Neural progenitor cell (in vitro differentiated cells): Measurements from ENCODE around the gene NIFK. TPM values are rescaled to one million over a fixed set of nuclear protein-coding genes. Genes with fewer than 3 reads are reported as not detected.
A peak's percentile ranks its signal among the peaks of the same experiment; 100 is the strongest.

Experiments used
- DNase-seq: peaks from one replicate; pipeline ENCODE4 v3.0.0-alpha.2; 2016; ENCODE audit warnings: low spot score
- H2AFZ ChIP-seq: fragments of 200-600 bp; sonication (generic); replicated peaks from 2 replicates; pipeline ENCODE4 v1.6.1; 2016; ENCODE audit warnings: antibody characterized with exemption
- H3F3A ChIP-seq: fragments of 200-600 bp; sonication (generic); 2 replicates; pipeline ENCODE4 v1.6.1; 2016; ENCODE audit warnings: antibody characterized with exemption, low read depth
- H3K27ac ChIP-seq: fragments of 200-600 bp; sonication (generic); 2 replicates; pipeline ENCODE4 v1.5.1; 2016; ENCODE audit warnings: mild to moderate bottlenecking
- H3K27me3 ChIP-seq: fragments of 200-600 bp; sonication (generic); 2 replicates; pipeline ENCODE4 v1.6.1; 2016; ENCODE audit warnings: mild to moderate bottlenecking, moderate library complexity
- H3K36me3 ChIP-seq: fragments of 200-600 bp; sonication (generic); 2 replicates; pipeline ENCODE4 v1.5.1; 2016
- H3K4me1 ChIP-seq: fragments of 200-600 bp; sonication (generic); 2 replicates; pipeline ENCODE4 v1.6.1; 2016; ENCODE audit warnings: mixed run types
- H3K4me2 ChIP-seq: fragments of 200-600 bp; sonication (generic); 2 replicates; pipeline ENCODE4 v1.6.1; 2016
- H3K4me3 ChIP-seq: fragments of 200-600 bp; sonication (generic); 2 replicates; pipeline ENCODE4 v1.5.1; 2016
- H3K79me2 ChIP-seq: fragments of 200-600 bp; sonication (generic); 2 replicates; pipeline ENCODE4 v1.6.1; 2016; ENCODE audit warnings: low read depth
- H3K9ac ChIP-seq: fragments of 200-600 bp; sonication (generic); 2 replicates; pipeline ENCODE4 v1.6.1; 2016
- H3K9me3 ChIP-seq: fragments of 200-600 bp; sonication (generic); 2 replicates; pipeline ENCODE4 v1.5.1; 2016; ENCODE audit warnings: low read depth
- H4K20me1 ChIP-seq: fragments of 200-600 bp; sonication (generic); 2 replicates; pipeline ENCODE4 v1.6.1; 2016; ENCODE audit warnings: low read depth
- H3K27ac Mint-ChIP-seq: 3 replicates; pipeline ENCODE4 v1.8.0; 2021; ENCODE audit warnings: mixed read lengths
- H3K27me3 Mint-ChIP-seq: 2 replicates; pipeline ENCODE4 v1.8.0; 2022; ENCODE audit warnings: low read depth, mild to moderate bottlenecking, inconsistent platforms, moderate library complexity, mixed read lengths; ENCODE audit not compliant: insufficient read depth
- H3K36me3 Mint-ChIP-seq: 3 replicates; pipeline ENCODE4 v1.8.0; 2021; ENCODE audit warnings: mixed read lengths
- H3K4me1 Mint-ChIP-seq: 3 replicates; pipeline ENCODE4 v1.8.0; 2021; ENCODE audit warnings: mixed read lengths
- H3K4me3 Mint-ChIP-seq: 3 replicates; pipeline ENCODE4 v1.8.0; 2021; ENCODE audit warnings: mild to moderate bottlenecking, moderate library complexity, mixed read lengths
- H3K9me3 Mint-ChIP-seq: 3 replicates; pipeline ENCODE4 v1.8.0; 2020; ENCODE audit warnings: mixed read lengths
- EZH2 ChIP-seq: fragments of 200-600 bp; sonication (generic); IDR thresholded peaks from 2 replicates; pipeline ENCODE4 v1.6.1; 2017; ENCODE audit warnings: antibody characterized with exemption, mild to moderate bottlenecking, moderate library complexity
- EZH2phosphoT487 ChIP-seq: fragments of 200-600 bp; sonication (generic); IDR thresholded peaks from 2 replicates; pipeline ENCODE4 v1.6.1; 2017; ENCODE audit warnings: antibody characterized with exemption
- total RNA-seq: library from RNA; depleted of rRNA; stranded (reverse); fragments of >200 nt; gene quantifications from 2 replicates; pipeline ENCODE4 v1.2.3, GENCODE V29; 2015; ENCODE audit warnings: low replicate concordance
- TF ChIP-seq, protein P1 (sequence below): fragments of 200-600 bp; sonication (generic); IDR thresholded peaks from 2 replicates; pipeline ENCODE4 v1.5.1; 2017; ENCODE audit warnings: antibody characterized with exemption, mild to moderate bottlenecking

Gene NIFK
- total RNA-seq, 1 donor from 2014 or later = 126 TPM

DNA sequence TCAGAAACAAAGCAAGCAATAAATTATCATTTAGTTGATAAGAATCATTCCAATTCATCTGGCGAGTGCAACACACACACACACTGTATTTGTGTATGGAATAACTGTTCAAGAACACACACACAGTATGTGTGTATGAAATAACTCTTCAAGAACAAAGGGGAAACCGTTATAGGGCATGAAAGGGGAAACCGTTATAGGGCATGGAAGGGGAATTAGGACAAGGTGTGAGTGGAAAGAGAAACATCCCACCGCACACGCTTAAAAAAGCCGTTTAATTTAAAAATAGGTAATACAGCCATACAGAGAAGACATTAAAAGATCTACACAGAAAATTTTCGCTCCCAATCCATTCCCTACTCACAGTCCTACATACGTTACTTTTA, 18.2 kb upstream of the NIFK start:
- H3K9me3 ChIP-seq = no peaks in the 10 kb centered on the region
- Mint-ChIP-seq H3K27me3 (peaks cover 2% of the 10 kb centered on the region), H3K9me3 (no peaks in the 10 kb centered on the region), H3K36me3 (no peaks in the 10 kb centered on the region), H3K27ac (peak overlapping the region; percentile 25), H3K4me1 (peaks cover 17% of the 10 kb centered on the region), H3K4me3 (peak overlapping the region; percentile 89)
- H3K27ac ChIP-seq = no peak overlapping the region
- TF ChIP-seq EZH2 (no peak), EZH2phosphoT487 (no peak)
- TF ChIP-seq, protein P1, sequence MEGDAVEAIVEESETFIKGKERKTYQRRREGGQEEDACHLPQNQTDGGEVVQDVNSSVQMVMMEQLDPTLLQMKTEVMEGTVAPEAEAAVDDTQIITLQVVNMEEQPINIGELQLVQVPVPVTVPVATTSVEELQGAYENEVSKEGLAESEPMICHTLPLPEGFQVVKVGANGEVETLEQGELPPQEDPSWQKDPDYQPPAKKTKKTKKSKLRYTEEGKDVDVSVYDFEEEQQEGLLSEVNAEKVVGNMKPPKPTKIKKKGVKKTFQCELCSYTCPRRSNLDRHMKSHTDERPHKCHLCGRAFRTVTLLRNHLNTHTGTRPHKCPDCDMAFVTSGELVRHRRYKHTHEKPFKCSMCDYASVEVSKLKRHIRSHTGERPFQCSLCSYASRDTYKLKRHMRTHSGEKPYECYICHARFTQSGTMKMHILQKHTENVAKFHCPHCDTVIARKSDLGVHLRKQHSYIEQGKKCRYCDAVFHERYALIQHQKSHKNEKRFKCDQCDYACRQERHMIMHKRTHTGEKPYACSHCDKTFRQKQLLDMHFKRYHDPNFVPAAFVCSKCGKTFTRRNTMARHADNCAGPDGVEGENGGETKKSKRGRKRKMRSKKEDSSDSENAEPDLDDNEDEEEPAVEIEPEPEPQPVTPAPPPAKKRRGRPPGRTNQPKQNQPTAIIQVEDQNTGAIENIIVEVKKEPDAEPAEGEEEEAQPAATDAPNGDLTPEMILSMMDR = no peak
- H3K4me2 ChIP-seq = peak overlapping the region; percentile 90
- H3K9ac ChIP-seq = peak overlapping the region; percentile 50
- peak overlapping the region; percentile 92 for H3K4me3 ChIP-seq
- H4K20me1 ChIP-seq = peaks cover 5% of the 10 kb centered on the region
- no peaks in the 10 kb centered on the region for H3K27me3 ChIP-seq
- H3F3A ChIP-seq = peaks cover 3% of the 10 kb centered on the region
- H3K4me1 ChIP-seq = peaks cover 5% of the 10 kb centered on the region
- H2AFZ ChIP-seq = peak overlapping the region; percentile 2
- DNase-seq = no peak
- H3K36me3 ChIP-seq = peaks cover 10% of the 10 kb centered on the region
- peaks cover 55% of the 10 kb centered on the region for H3K79me2 ChIP-seq

DNA sequence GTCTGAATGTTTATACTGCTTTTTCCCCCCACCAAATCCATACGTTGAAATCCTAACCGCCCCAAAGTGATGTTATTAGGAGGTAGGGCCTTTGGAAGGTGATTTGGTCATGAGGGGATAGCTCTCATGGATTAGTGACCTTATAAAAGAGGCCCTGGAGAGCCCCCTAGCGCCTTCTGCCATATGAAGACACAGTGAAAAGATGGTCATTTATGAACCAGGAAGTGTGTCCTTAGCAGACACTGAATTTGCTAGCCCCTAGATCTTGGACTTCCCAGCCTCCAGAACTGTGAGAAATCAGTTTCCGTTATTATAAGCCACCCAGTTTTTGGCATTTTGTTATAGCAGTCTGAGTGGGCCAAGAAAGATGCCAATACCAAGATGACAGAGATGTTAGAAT, 11.5 kb upstream of the NIFK start:
- Mint-ChIP-seq H3K27ac (no peak overlapping the region), H3K27me3 (peaks cover 4% of the 10 kb centered on the region), H3K4me3 (no peak overlapping the region), H3K36me3 (no peaks in the 10 kb centered on the region), H3K4me1 (no peaks in the 10 kb centered on the region), H3K9me3 (peaks cover 3% of the 10 kb centered on the region)
- peak; percentile 50 for DNase-seq
- no peak overlapping the region for H3K4me2 ChIP-seq
- H3K9ac ChIP-seq = no peak overlapping the region
- H4K20me1 ChIP-seq = no peaks in the 10 kb centered on the region
- no peaks in the 10 kb centered on the region for H3K79me2 ChIP-seq
- H3K36me3 ChIP-seq = no peaks in the 10 kb centered on the region
- H3K4me3 ChIP-seq = no peak overlapping the region
- no peaks in the 10 kb centered on the region for H3F3A ChIP-seq
- H2AFZ ChIP-seq = no peak overlapping the region
- H3K27me3 ChIP-seq = no peaks in the 10 kb centered on the region
- TF ChIP-seq, protein P1 = peak; percentile 51
- TF ChIP-seq EZH2 (no peak), EZH2phosphoT487 (no peak)
- no peaks in the 10 kb centered on the region for H3K9me3 ChIP-seq
- H3K4me1 ChIP-seq = no peaks in the 10 kb centered on the region
- no peak overlapping the region for H3K27ac ChIP-seq

DNA sequence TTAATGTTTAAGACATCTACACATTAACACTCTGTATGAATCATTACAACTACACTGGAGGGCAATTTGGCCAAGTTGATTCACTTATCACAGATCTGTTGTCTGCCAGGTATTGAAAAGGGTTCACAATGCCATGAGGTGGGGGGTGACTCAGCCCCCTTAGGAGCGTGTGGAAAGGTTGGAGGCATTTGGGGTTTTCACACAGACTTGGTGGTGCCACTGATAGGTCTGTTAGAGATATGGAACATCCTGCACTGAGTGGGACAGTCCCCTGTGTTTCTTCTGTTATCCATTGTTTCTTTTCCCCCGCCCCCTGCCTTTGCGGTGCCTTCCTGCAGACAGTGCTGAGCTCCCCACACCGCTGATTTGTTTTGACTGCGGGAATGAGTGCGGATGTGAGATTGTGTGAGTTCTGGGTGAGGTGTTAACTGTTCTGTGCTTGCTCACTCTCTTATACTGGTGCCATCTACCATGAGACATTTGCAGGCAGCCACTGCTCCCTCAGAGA, 9.4 kb upstream of the NIFK start:
- H3K9me3 ChIP-seq = no peaks in the 10 kb centered on the region
- H3K27me3 ChIP-seq = no peaks in the 10 kb centered on the region
- Mint-ChIP-seq H3K9me3 (peaks cover 3% of the 10 kb centered on the region), H3K27me3 (peaks cover 5% of the 10 kb centered on the region), H3K27ac (no peak overlapping the region), H3K4me3 (no peak overlapping the region), H3K4me1 (no peaks in the 10 kb centered on the region), H3K36me3 (no peaks in the 10 kb centered on the region)
- H4K20me1 ChIP-seq = no peaks in the 10 kb centered on the region
- TF ChIP-seq EZH2phosphoT487 (no peak), EZH2 (no peak)
- TF ChIP-seq, protein P1 = no peak
- H2AFZ ChIP-seq = no peak overlapping the region
- H3K4me2 ChIP-seq = no peak overlapping the region
- H3K27ac ChIP-seq = no peak overlapping the region
- H3K4me1 ChIP-seq = no peaks in the 10 kb centered on the region
- H3F3A ChIP-seq = no peaks in the 10 kb centered on the region
- no peaks in the 10 kb centered on the region for H3K79me2 ChIP-seq
- H3K4me3 ChIP-seq = no peak overlapping the region
- no peaks in the 10 kb centered on the region for H3K36me3 ChIP-seq
- no peak overlapping the region for H3K9ac ChIP-seq
- DNase-seq = no peak
